Fibroblast of mammary gland (primary cell): ENCODE results near the gene SLC35G6.

Source experiments
- DNase-seq: peaks from one replicate; pipeline ENCODE4 v3.0.0-alpha.2; 2010; ENCODE audit warnings: low read depth
- H3K4me3 ChIP-seq: 2 replicates; pipeline ENCODE4 v1.5.1; 2011; ENCODE audit warnings: low read depth, mild to moderate bottlenecking, low read length, moderate library complexity; ENCODE audit not compliant: control insufficient read depth
- TF ChIP-seq, protein P1 (sequence below): conservative IDR thresholded peaks from 2 replicates; pipeline ENCODE4 v1.5.1; 2011; ENCODE audit warnings: low read depth, low read length, inconsistent platforms; ENCODE audit not compliant: control insufficient read depth, insufficient read depth

SLC35G6 gene

DNA sequence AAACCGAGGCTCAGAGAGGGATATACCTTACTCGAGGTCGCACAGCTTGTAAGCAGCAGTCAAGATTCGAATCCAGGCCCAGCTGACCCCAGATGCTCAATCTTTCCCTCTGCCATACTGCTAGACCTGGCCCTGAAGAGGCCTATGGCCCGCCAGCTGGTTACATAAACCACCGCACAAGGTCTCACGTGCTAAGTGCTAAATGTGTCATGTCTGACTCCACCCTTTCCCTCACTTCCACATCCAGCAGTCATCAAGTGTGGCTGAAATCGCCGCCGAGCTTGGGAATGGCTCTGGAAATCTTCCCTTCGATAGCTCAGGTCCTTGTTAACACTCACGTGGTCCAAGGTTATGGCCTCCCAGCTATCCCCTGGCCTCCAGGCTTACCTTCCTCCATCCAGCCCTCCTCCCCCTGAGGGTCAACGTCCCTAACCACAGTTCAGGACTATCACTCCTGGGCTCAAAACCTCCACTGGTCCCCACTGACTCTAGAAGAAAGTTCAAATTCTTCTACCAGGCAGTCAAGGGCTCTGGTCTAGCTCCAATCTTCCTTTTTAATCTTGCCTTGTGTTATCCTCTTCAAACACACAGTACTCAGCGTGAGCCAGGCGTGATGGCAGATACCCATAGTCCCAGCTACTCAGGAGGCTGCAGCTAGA lies 5.4 kb upstream of the SLC35G6 start:
- DNase-seq: peak; percentile 74
- TF ChIP-seq, protein P1, sequence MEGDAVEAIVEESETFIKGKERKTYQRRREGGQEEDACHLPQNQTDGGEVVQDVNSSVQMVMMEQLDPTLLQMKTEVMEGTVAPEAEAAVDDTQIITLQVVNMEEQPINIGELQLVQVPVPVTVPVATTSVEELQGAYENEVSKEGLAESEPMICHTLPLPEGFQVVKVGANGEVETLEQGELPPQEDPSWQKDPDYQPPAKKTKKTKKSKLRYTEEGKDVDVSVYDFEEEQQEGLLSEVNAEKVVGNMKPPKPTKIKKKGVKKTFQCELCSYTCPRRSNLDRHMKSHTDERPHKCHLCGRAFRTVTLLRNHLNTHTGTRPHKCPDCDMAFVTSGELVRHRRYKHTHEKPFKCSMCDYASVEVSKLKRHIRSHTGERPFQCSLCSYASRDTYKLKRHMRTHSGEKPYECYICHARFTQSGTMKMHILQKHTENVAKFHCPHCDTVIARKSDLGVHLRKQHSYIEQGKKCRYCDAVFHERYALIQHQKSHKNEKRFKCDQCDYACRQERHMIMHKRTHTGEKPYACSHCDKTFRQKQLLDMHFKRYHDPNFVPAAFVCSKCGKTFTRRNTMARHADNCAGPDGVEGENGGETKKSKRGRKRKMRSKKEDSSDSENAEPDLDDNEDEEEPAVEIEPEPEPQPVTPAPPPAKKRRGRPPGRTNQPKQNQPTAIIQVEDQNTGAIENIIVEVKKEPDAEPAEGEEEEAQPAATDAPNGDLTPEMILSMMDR: no peak
- H3K4me3 ChIP-seq: no peak overlapping the region

DNA sequence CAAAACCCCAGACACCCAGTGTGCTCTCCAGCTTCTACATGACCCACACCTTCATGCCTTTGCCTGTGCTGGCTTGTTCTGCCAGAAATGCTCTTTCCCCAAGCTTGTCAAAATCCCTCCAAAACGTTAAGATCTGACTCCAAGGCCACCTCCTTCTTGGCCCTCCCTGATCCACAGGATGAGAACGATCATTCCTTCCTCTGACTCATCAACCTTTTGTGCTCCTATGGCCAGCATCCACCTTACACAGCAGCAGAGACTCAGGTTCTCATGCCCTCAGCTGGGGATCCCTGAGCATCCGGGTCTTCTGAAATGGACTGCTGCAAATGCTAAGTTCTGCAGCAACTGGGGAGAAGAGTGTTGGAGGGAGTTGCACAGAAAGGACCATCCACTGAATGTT lies 4.8 kb upstream of the SLC35G6 start:
- TF ChIP-seq, protein P1: no peak
- no peak overlapping the region for H3K4me3 ChIP-seq
- DNase-seq: peak; percentile 66

DNA sequence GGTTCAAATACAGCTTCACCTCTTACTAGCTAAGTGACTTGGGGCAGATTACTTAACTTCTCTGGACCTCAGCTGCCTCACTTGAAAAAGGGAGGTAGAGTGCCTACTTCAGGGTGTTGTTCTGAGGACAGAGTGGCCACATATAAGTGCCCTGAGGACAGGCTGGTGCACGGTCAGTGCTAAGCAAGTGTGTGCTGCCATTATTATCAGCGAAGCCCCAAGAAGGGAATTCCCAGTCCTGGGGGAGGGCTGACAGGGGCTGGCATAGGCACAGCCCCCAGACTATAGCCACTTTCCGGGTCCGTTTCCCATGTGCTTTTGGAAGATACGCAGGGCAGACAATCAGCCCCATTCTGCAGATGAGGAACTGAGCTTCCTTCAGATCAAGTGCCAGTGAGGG lies 4.3 kb upstream of the SLC35G6 start:
- H3K4me3 ChIP-seq: no peak overlapping the region
- TF ChIP-seq, protein P1: no peak
- DNase-seq: no peak

DNA sequence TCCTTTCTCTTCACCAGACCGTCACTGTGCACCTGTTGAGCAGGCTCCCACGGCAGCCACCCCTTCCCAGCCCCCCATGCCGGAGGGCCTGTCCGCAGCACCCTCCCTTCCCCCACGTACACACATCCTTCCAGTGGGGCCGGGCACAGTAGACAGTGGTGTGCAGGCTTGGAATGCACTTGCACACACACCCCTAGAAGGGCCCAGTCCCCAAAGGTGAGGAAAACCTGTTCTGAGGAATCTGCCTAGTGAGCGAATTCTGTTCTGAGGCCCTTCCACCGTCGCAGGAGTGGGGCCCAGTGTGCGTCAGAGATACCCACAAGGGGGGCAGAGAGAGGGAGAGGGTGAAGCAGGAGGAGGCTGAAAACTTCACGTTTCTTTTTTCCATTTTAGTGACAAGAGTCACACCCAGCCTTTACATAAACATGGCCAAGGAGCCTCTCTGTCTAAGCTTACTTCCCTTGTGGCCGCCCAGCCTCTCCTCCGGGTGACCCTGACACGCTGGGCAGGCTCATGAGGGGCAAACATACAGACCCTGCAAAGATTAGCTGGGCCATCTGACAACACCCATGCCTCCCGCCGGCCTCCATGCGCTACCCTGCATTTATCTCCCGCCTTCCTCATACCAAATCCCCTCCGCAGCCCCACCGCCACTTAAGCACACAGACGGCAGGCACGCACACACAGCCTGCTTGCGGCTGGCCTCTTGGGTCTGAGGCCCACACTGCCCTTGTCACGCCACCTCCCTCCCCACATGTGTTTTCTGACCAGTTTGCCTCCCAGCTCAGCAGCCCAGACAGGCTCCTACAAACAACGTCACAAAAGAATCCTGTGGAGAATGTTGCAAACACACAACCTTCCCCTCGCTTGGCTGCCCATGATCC lies 3.6 kb upstream of the SLC35G6 start:
- TF ChIP-seq, protein P1: no peak
- DNase-seq: peak; percentile 83

DNA sequence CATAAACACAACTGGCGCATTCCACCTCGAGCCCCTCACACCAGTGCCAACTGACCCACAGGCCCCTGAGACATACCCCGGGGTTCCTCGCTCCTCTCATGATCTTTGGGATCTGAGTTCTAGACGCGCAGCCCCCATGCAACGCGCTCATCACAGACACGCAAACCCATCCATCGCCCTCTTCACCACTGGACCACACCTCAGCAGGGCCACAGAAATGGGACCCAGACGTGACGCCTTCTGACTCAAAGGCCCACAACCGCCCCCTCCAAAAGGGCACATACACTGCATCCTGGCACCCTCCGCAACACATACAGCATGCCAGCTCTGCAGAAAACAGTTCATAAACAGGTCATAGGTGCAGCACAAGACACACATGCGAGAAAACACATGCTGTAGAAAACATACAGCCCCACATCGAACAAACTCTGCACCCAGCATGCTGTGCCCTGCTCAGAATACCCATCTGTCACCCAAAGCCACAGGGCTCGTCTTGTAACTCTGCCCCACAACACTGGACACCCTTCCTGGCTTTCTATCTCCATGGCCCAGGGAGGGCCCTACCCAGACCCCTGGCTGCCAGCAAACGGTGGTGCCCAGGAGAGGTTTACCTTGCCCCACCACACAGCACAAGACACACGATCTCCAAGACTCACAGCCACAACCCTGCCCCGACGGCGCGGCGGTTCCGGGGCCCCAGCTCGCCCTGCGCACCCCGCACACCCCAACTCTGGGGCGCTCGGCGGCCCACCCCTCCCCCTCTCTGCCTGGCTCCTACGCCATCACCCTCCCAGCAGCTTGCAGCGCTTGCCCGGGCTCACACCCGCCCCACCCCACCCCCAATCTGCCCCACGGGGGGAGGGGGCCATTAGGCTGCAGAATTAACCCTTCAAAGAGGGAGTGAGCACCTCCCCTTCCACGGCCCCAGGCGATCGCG lies 2.7 kb upstream of the SLC35G6 start:
- TF ChIP-seq, protein P1: no peak
- peak; percentile 41 for DNase-seq

More for the DNA sequence above, 3.6 kb upstream of the SLC35G6 start:
- peak overlapping the region; percentile 68 for H3K4me3 ChIP-seq

More for the DNA sequence above, 2.7 kb upstream of the SLC35G6 start:
- H3K4me3 ChIP-seq: peak overlapping the region; percentile 68
